ENCODE data around the gene RPS10.

DNA sequence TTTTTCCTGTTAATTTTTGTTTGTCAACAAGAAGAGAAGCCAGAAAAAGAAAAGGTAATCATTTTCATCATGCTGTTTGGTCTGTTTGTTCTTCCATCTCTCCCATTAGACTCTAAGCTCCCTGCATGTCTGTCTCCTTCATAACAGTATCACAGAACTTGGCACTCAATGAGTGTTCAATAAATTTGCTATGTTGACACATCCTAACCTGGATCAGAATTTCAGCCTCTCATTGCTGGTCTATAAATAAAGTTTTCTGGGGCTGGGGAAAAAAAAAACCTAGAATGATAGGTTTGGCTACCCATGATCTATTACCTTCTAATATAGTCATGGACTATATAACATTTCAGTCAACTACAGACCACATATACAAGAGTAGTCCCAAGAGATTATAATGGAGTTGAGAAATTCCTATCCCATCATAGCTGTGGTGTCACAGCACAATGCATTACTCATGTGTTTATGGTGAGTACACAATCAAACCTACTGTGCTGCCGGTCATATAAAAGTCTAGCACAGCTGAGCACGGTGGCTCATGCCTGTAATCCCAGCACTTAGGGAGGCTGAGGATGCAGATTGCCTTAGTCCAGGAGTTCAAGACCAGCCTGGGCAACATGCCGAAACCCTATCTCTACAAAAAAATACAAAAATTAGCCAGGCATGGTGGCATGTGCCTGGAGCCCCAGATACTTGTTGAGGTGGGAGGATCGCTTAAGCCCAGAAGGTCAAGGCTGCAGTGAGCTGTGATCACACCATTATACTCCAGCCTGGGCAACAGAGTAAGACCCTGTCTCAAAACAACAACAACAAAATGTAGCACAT lies 39.3 kb downstream of the RPS10 start:
- TF ChIP-seq, protein P1, sequence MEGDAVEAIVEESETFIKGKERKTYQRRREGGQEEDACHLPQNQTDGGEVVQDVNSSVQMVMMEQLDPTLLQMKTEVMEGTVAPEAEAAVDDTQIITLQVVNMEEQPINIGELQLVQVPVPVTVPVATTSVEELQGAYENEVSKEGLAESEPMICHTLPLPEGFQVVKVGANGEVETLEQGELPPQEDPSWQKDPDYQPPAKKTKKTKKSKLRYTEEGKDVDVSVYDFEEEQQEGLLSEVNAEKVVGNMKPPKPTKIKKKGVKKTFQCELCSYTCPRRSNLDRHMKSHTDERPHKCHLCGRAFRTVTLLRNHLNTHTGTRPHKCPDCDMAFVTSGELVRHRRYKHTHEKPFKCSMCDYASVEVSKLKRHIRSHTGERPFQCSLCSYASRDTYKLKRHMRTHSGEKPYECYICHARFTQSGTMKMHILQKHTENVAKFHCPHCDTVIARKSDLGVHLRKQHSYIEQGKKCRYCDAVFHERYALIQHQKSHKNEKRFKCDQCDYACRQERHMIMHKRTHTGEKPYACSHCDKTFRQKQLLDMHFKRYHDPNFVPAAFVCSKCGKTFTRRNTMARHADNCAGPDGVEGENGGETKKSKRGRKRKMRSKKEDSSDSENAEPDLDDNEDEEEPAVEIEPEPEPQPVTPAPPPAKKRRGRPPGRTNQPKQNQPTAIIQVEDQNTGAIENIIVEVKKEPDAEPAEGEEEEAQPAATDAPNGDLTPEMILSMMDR (IDR thresholded peaks at IDR 0.05): no peak
- TF ChIP-seq POLR2A (IDR thresholded peaks at IDR 0.05): no peak
